Brain microvascular endothelial cell (primary cell): ENCODE measurements around the gene NUP133.

Experiments
- DNase-seq: peaks from one replicate; pipeline ENCODE4 v3.0.0-alpha.2; 2020
- H3K27ac ChIP-seq: fragments of 250-450 bp; sonication (Bioruptor Pico); 2 replicates; pipeline ENCODE4 v1.5.1; 2020; ENCODE audit warnings: mild to moderate bottlenecking, moderate library complexity
- H3K27me3 ChIP-seq: fragments of 250-450 bp; sonication (Bioruptor Pico); replicated peaks from 2 replicates; pipeline ENCODE4 v1.5.1; 2020; ENCODE audit warnings: mild to moderate bottlenecking
- H3K36me3 ChIP-seq: fragments of 250-450 bp; sonication (Bioruptor Pico); replicated peaks from 2 replicates; pipeline ENCODE4 v1.5.1; 2020; ENCODE audit warnings: mild to moderate bottlenecking
- H3K4me3 ChIP-seq: 2 replicates; pipeline ENCODE4 v1.5.1; 2011; ENCODE audit warnings: low read depth, mild to moderate bottlenecking, control low read depth, low read length, moderate library complexity
- in situ Hi-C: cut with HindIII; loops from 2 replicates; pipeline ENCODE4 v1.10.0; 2017; ENCODE audit warnings: low sequenced_read_pairs, low pct_ligation_motif_present
- TF ChIP-seq, protein P1 (sequence below): IDR thresholded peaks from 2 replicates; pipeline ENCODE4 v1.5.1; 2011; ENCODE audit warnings: low read depth, mild to moderate bottlenecking, moderate library complexity, low read length, control low read depth, inconsistent platforms; ENCODE audit errors: missing control alignments

Gene NUP133

DNA sequence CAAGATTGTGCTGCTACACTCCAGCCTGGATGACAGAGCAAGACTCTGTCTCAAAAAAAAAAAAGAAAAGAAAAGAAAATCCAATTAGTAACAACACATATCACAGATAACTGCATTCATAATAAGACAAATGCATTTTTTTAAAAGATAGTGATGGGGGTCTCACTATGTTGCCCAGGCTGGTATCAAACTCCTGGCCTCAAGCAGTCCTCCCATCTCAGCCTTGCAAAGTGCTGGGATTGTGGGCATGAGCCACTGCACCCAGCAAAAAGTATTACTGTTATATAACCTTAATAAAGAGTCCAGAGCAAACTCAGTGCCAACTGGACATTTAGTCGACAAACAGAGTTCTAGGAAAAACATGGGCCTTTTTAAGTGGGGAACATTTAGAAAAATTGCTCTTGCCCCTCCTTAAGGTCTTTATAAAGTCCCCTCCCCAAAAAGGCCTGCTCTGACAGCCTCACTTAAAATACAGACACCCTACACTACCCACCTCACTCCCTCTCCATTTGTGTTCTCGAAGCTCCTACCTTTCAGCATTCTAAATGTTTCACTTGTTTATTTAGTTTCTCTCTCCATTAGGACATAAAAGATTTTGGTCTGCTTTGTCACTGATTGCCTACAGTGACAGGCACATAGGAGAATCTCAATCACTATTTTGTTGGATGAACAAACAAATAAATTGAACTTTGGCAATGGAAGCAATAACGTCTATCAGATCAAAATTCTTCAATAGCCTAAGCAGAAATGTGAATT is 42.8 kb upstream of the NUP133 start:
- Histone ChIP-seq H3K27me3 (no peaks in the 10 kb centered on the region), H3K27ac (no peak overlapping the region), H3K36me3 (no peaks in the 10 kb centered on the region), H3K4me3 (no peak overlapping the region)
- no peak for DNase-seq
- in situ Hi-C loops = no loop called here
- TF ChIP-seq, protein P1, sequence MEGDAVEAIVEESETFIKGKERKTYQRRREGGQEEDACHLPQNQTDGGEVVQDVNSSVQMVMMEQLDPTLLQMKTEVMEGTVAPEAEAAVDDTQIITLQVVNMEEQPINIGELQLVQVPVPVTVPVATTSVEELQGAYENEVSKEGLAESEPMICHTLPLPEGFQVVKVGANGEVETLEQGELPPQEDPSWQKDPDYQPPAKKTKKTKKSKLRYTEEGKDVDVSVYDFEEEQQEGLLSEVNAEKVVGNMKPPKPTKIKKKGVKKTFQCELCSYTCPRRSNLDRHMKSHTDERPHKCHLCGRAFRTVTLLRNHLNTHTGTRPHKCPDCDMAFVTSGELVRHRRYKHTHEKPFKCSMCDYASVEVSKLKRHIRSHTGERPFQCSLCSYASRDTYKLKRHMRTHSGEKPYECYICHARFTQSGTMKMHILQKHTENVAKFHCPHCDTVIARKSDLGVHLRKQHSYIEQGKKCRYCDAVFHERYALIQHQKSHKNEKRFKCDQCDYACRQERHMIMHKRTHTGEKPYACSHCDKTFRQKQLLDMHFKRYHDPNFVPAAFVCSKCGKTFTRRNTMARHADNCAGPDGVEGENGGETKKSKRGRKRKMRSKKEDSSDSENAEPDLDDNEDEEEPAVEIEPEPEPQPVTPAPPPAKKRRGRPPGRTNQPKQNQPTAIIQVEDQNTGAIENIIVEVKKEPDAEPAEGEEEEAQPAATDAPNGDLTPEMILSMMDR = no peak

DNA sequence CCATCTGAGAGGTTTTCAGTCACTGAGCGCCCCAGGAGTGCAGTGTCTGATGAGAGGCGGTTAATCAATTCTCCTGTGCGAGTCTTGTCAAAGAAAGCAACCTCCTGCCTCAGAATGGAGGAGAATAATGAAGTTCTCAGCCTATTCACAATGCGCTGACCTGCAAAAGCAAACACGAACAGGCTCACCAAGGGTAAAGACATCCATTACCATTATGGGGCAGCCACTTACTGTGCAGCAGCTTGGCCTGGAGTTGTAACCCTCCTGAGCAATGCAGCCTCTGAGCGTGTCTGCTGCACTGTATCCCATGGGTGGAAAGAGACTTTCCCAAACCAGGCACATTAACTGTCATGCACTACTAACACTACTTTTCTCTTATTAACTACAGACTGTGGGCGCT is 39.4 kb upstream of the NUP133 start:
- TF ChIP-seq, protein P1 = no peak
- peaks cover 3% of the 10 kb centered on the region for H3K36me3 ChIP-seq
- H3K27ac ChIP-seq = no peak overlapping the region
- no peak overlapping the region for H3K4me3 ChIP-seq
- DNase-seq = no peak
- H3K27me3 ChIP-seq = no peaks in the 10 kb centered on the region
- in situ Hi-C loops = no loop called here

DNA sequence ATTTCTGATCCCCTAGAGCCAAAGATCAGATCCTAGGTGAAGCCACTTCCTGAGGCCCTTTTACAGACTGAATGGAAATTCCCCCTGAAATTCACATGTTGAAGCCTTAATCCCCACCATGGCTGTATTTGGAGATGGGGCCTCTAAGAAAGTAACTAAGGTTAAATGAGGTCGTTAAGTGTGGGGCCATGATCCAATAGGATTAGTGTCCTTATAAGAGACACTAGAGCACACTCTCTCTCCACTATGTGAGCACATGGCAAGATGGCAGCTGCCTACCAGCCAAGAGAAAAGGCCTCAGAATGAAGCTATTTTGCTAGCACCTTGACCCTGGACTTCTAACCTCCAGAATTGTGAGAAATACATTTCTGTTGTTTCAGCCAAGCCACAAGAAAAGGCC is 36.4 kb upstream of the NUP133 start:
- TF ChIP-seq, protein P1 = no peak
- in situ Hi-C loops = no loop called here
- Histone ChIP-seq H3K27me3 (no peaks in the 10 kb centered on the region), H3K36me3 (peaks cover 5% of the 10 kb centered on the region), H3K27ac (no peak overlapping the region), H3K4me3 (no peak overlapping the region)
- no peak for DNase-seq

DNA sequence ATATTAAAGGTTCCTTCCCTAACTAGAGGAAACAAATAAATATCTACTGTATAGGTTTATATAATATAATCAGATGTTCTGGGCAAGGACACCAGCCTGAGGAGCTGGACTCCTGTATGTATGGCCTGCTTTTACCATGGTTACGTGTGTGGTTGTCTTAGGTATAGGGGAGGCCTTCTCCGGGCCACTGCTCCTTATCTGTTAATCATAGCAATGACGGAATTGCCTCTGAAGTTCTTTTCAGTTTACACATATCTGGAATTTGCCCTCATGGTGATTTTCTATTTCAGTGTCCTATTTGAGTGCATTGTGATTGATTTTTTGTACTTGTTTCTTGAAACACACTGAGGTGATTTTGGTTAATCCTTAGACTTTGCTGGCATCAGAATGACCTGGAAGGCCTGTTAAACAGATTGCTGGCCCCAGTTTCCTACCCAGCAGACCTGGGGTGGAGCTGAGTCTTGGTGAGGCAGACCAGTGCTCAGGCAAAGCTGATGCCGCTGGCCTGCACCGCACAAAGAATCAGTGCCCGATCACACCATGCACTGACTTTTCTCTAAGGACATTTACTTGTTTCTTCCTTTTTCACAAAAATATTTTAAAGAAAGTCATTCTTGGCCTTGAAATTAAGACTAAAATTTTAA is 31.8 kb upstream of the NUP133 start:
- H3K4me3 ChIP-seq = no peak overlapping the region
- TF ChIP-seq, protein P1 = no peak
- no peak for DNase-seq
- H3K27ac ChIP-seq = no peak overlapping the region
- in situ Hi-C loops = no loop called here
- peaks cover 14% of the 10 kb centered on the region for H3K36me3 ChIP-seq
- H3K27me3 ChIP-seq = no peaks in the 10 kb centered on the region

DNA sequence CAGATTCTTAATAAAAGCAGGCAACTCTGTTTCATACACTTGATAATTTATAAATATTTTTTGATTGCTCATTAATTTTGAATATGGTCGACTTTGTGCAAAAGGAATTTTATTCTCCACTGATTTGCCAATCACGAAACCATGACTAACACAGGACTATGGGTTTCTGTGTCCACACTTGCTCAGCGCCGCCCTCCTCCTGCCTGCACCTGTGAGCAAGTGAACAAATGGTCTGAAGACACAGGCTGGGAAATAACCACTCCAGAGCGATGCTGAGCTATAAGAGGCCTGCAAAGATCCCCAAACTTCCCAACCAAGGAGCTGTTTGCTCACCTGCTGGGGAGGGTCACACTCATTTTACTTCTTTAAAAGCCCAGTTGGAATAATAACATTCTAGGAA is 30.8 kb upstream of the NUP133 start:
- Histone ChIP-seq H3K4me3 (no peak overlapping the region), H3K27me3 (no peaks in the 10 kb centered on the region), H3K36me3 (peaks cover 14% of the 10 kb centered on the region), H3K27ac (no peak overlapping the region)
- no peak for DNase-seq
- TF ChIP-seq, protein P1 = no peak
- in situ Hi-C loops = no loop called here
